ENCODE results near the gene DEFB123.

- TF ChIP-seq, protein P1, sequence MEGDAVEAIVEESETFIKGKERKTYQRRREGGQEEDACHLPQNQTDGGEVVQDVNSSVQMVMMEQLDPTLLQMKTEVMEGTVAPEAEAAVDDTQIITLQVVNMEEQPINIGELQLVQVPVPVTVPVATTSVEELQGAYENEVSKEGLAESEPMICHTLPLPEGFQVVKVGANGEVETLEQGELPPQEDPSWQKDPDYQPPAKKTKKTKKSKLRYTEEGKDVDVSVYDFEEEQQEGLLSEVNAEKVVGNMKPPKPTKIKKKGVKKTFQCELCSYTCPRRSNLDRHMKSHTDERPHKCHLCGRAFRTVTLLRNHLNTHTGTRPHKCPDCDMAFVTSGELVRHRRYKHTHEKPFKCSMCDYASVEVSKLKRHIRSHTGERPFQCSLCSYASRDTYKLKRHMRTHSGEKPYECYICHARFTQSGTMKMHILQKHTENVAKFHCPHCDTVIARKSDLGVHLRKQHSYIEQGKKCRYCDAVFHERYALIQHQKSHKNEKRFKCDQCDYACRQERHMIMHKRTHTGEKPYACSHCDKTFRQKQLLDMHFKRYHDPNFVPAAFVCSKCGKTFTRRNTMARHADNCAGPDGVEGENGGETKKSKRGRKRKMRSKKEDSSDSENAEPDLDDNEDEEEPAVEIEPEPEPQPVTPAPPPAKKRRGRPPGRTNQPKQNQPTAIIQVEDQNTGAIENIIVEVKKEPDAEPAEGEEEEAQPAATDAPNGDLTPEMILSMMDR (IDR thresholded peaks at IDR 0.05) = no peak
- TF ChIP-seq ZFX (IDR thresholded peaks at IDR 0.05; ENCODE audit: borderline replicate concordance) = no peak
Measured at GRCh38 chr20:31414381-31414780, 26.1 kb upstream of the DEFB123 start.
